SK-N-SH treated with all-trans-retinoic acid at 6 μM for 48 hours (cell line): Measurements from ENCODE around the gene RNF168.
"Not testable (repeated sequence)": the region's sequence is repeated elsewhere in the genome, so short reads cannot be mapped to it uniquely, and the experiment has no call there.

Source experiments
- ARNTL ChIP-seq: fragments of 450-650 bp; formaldehyde crosslinking; IDR thresholded peaks from 2 replicates; pipeline ENCODE4 v1.5.0; 2020; ENCODE audit warnings: low read depth, mild to moderate bottlenecking, moderate library complexity, borderline replicate concordance
- BACH2 ChIP-seq: fragments of 250-450 bp; sonication (Bioruptor Pico); IDR thresholded peaks from 2 replicates; pipeline ENCODE4 v1.9.0; 2021; ENCODE audit warnings: mild to moderate bottlenecking, borderline replicate concordance
- GLIS3 ChIP-seq: fragments of 250-450 bp; sonication (Bioruptor Pico); IDR thresholded peaks from 2 replicates; pipeline ENCODE4 v1.5.0; 2020; ENCODE audit warnings: mild to moderate bottlenecking, moderate library complexity
- ISL1 ChIP-seq: fragments of 250-450 bp; sonication (Bioruptor Pico); IDR thresholded peaks from 2 replicates; pipeline ENCODE4 v2.1.2; 2022; ENCODE audit warnings: mild to moderate bottlenecking, moderate library complexity
- SNAI2 ChIP-seq: fragments of 250-450 bp; sonication (Bioruptor Pico); IDR thresholded peaks from 2 replicates; pipeline ENCODE4 v1.5.0; 2020; ENCODE audit warnings: mild to moderate bottlenecking, moderate library complexity
- TCF4 ChIP-seq: fragments of 250-450 bp; sonication (Bioruptor Pico); IDR thresholded peaks from 2 replicates; pipeline ENCODE4 v1.8.0; 2021; ENCODE audit warnings: mild to moderate bottlenecking, moderate library complexity, borderline replicate concordance
- ZFP3 ChIP-seq: fragments of 250-450 bp; sonication (Bioruptor Pico); IDR thresholded peaks from 2 replicates; pipeline ENCODE4 v1.5.0; 2020; ENCODE audit warnings: mild to moderate bottlenecking, moderate library complexity

DNA sequence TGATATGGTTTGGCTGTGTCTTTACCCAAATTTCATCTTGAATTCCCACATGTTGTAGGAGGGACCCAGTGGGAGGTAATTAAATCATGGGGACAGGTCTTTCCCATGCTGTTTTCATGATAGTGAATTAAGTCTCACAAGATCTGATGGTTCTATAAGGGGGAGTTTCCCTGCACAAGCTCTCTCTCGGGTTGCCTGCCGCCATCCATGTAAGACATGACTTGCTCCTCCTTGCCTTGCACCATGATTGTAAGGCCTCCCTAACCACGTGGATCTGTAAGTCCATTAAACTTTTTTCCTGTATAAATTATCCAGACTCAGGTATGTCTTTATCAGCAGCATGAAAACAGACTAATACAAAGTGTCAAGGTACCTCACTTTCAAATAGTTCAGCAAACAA lies 46.6 kb upstream of the RNF168 start:
- TF ChIP-seq TCF4 (CRISPR knock-in tag); ZFP3; ARNTL (CRISPR knock-in tag); GLIS3 (CRISPR knock-in tag); SNAI2; BACH2 (CRISPR knock-in tag); ISL1 (CRISPR knock-in tag): not testable (repeated sequence)
